Ovary (tissue), 3 donors: ENCODE measurements around the gene PRKCSH.
"Not testable (repeated sequence)": the region's sequence is repeated elsewhere in the genome, so short reads cannot be mapped to it uniquely, and the experiment has no call there.

Source experiments
- CTCF ChIP-seq, 3 donors: fragments of 450-650 bp in 2 of 3; fragments of 200-600 bp in 1 of 3; IDR thresholded peaks; one replicate each; pipeline versions ENCODE4 v1.5.1 to v1.8.0; 2016 to 2022; ENCODE audit warnings: antibody characterized with exemption in 3 of 3, mild to moderate bottlenecking in 1 of 3
- POLR2A ChIP-seq: fragments of 450-650 bp; IDR thresholded peaks from one replicate; pipeline ENCODE4 v1.6.1; 2017; ENCODE audit warnings: antibody characterized with exemption, mild to moderate bottlenecking, moderate library complexity
- donor health status: DM: no; HTN: no; CAD: no.

- not testable (repeated sequence) for TF ChIP-seq CTCF (IDR thresholded peaks at IDR 0.05); POLR2A
Observed at GRCh38 chr19:11406703-11407236, 28.7 kb upstream of the PRKCSH start.
